ENCODE results near the gene XPO4.
"Not testable (repeated sequence)": the region's sequence is repeated elsewhere in the genome, so short reads cannot be mapped to it uniquely, and the experiment has no call there.

XPO4 gene

DNA sequence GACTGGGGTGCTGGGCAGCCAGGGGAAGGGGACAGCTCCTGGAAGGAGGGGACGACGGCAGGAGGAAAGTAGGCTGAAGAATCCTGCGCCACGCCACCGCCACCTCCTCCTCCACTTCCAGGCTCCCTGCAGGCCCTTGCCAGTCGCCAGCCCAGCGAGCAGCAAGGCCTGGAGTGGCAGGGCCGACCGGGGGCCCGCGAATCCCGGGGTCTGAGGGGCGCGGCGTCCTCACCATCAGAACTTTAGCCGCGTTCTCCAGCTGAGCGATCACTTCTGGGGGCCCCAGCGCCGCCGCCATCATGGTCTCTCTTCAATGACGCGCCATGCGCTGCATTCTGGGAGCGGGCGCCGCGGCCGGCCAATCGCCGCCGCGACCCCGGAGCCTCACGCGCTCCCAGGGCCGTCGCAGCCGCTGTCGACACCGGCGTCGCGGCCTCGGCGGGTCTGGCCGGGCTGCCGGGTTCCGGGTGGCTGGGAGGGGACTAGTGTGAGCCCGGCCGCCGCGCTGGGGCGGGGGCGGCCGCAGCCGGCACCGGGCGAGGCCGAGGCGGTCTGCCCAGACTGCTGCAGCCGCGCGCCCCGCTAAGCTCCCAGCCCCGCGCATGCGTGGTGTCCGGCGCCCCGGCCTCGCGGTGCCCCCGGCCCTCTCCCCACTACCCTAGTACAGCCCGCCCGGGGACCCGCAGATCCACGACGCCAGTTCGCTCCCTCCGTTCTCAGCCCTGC, at the start of gene XPO4:
XPO4 (minus strand) TSS at position 309 of the 726 bp plus-strand sequence; CDS start at position 301, 8 bp downstream.
- DNase-seq (ENCODE audit: low spot score): peak; percentile 51

DNA sequence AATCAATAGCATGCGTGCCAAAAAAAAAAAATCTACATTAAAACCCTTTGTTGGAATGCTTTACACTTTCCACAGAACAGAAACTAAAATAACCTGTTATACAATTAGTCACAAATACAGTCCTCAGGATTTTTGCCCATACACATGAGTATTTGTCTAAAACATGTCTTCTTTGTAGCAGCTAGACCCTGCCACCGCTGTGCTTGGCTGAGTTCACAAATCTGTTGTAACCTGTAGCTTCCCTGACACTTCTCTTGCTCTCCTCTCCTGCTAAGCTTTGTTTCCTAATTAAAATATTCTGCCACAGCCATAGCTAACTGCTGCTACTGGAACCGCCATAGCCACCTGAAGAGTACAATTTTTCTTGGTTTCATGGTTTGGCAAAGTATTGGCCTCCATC, 45.5 kb upstream of the XPO4 start:
- DNase-seq (ENCODE audit: low spot score): not testable (repeated sequence)

DNA sequence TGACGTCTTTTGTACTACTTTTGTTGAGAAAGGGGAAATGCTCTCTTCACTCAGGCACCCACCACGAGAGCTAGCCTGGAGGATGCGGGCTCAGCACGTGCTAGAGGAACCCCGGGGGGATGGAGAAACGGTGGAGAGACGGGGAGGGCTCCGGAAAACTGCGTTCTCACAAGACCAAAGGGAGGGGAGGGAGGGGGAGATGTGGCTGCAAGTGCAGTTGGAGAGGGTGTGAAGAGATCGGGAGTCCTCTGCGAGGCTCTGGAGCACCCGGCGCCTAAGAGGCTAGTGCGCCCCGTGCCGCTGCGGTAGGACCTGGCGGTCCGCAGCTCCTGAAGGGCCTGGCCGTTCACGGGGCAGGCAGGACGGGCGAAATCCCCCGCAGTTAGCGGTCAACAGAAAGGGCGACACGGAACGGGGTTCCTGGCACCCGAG, 43.4 kb upstream of the XPO4 start:
- DNase-seq (ENCODE audit: low spot score): no peak

DNA sequence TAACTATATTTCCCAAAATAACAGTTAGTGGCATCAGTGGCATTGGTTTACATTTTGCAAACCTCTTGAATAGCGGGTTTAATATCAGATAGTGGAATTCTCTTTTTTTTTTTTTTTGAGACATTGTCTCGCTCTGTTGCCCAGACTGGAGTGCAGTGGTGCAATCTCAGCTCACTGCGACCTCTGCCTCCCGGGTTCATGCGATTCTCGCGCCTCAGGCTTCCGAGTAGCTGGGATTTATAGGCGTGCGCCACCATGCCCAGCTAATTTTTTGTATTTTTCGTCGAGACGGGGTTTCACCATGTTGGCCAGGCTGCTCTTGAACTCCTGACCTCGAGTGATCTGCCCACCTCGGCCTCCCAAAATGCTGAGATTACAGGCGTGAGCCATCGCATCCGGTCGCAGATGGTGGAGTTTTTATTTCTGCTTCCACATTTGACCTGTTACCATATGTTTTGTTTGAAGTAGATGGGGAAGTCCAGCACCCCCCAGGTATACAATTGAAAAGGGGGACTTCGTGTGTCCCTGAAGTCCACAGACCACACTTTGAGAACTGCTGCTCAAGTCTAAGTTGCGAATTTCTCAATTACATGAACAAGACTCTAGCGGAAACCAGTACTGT, 40.5 kb upstream of the XPO4 start:
- no peak for DNase-seq (ENCODE audit: low spot score)

DNA sequence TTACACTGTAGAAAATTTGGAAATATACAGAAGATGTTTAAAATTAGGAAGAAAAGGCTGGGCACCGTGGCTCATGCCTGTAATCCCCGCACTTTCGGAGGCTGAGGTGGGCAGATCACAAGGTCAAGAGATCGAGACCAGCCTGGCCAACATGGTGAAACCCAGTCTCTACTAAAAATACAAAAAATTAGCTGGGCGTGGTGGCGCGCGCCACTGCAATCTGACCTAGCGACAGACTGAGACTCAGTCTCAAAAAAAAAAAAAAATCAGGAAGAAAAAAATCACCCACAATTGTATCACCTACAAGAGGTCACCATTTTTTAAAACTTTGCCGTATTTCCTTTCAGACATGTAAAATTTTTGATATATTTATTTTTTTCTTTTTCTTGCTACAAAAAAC, 38.0 kb upstream of the XPO4 start:
- DNase-seq (ENCODE audit: low spot score): not testable (repeated sequence)

DNA sequence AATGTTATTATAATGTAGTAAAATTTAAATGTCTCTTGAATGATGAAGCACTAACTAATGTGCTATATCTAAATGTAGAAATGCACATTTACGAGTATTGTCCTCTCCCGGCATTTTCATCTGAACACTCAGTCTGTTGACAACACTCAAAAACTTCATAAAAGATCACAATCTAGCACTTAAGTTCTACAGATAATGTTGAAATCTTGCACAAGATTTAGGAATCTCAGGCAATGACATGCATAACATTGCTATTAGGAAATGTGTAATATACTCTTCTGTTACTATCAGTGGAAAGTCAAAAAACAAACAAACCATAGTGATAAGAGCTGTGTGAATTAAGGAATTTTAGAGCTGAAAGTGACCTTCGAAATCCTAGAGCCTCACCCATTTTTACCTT, 37.5 kb upstream of the XPO4 start:
- no peak for DNase-seq (ENCODE audit: low spot score)

DNA sequence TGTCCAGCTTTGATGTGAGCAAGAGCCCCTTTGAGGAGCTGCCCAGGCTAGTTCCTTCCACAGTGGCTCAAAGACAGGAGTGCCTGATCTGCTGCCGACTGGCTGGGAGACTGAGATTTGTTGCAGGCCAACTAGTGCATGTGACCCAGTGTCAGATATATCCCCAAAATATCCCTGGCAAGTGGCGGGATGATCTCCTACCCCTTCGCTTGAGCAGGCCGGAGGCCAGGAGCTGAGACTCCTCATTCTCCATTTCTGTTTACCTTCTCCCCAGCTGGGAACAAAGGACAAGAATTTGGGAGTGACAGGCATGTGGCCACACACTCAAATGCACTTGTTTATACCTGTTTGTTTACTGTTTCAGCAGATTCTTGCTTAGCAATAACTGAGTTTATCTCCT, 37.1 kb upstream of the XPO4 start:
- no peak for DNase-seq (ENCODE audit: low spot score)

DNA sequence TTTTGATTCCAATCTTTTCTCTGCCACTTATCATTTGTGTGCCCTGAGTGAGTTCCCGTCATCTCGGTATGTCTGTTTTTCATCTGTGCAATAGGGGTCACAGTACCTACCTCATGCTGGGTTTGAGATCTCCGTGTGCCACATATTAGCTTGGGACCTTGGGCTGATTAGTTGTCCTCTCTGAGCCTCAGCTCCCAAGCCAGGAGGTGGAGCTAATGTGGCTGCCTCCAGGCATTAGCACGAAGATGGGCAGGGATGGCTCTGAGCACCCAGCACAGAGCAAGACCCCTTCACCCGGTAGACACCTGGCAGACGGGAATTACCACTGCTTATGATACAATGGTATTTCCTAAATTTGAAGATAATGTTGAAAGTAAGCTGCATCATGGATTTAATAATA, 35.8 kb upstream of the XPO4 start:
- no peak for DNase-seq (ENCODE audit: low spot score)

DNA sequence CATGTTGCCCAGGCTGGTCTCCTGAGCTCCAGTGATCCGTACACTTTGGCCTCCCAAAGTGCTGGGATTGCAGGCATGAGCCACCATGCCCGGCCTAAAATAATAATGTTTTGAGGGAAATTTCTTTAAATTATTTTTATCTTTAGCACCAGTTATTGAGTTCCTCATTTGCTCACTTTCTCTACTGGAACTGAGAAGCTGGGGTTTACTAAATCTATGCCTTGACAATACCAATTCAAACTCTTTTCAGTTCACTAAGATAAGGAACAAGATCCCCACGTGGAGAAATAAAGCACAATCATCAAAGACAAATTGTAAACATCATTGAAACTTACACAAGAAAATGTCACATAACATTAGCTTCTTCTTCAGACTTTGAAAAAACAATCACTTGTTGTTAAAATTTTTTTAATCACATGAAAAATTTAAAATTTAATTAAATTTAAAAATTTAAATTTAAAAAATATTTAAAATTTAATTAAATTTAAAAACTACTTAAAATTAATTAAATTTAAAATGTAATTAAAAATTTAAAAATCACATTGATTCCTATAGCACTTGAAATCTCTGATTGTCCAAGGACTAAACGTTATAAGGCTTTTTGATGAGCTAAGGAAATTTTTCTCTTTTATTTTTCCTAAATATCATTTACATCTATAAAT, 25.2 kb upstream of the XPO4 start:
- no peak for DNase-seq (ENCODE audit: low spot score)

DNA sequence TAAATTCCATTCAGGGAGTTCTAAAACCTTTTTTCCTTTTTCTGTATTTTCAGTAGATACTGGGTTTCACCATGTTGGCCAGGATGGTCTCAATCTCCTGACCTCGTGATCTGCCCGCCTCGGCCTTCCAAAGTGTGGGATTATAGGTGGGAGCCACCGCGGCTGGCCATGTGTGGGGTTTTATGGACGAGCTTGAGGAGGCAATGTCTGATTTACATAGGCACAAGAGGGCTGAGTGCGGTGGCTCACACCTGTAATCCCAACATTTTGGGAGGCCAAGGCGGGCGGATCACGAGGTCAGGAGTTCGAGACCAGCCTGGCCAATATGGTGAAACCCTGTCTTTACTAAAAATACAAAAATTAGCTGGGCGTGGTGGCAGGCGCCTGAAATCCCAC, 22.8 kb upstream of the XPO4 start:
- DNase-seq (ENCODE audit: low spot score): not testable (repeated sequence)

DNA sequence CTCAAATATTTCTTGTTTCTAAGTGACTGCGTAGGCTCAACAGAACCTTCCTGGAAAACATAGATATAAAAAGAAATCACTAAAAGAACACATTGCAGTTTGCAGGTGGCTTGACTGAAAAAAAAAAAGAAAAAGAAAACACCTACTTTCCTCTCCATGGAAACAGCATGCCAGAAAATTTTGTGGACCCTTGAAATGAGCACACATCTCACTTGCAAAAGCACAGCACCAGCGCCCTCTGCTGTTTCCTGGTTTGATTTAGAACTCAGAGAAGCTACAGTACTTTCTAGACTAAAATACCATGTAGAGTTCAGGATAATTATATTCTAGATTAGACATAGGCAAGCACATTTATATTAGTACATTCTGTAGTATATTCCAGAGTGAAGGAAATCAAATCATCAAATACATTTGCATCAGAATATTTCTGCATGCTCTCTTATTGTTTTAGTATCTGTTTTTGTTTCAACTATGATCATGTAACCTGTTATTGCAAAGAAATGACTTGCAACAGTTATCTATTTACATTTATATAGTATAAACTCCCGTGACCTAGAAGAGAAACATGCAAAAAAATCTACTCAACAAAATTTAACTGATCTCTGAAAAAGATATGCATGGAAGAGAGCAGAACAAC, 22.3 kb upstream of the XPO4 start:
- peak; percentile 70 for DNase-seq (ENCODE audit: low spot score)

DNA sequence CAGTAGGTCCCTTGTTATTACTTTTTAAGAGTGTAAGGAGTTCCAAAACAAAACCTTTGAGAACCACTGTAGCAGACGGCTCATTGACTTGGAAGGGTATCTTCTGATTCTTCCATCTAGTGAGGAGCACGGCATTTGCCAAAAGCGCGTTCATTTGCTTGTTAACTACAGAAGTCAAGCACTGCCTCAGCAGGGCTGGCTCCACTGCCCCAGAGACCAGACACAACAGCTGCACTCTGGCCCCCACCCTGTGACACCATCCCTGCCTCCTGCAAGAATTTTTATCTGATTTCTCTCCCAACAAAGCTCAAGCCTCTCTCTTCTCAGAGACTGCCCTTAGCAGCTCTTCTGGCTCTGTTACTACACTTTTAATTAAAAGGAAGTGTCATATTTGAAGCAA, 20.7 kb upstream of the XPO4 start:
- no peak for DNase-seq (ENCODE audit: low spot score)

DNA sequence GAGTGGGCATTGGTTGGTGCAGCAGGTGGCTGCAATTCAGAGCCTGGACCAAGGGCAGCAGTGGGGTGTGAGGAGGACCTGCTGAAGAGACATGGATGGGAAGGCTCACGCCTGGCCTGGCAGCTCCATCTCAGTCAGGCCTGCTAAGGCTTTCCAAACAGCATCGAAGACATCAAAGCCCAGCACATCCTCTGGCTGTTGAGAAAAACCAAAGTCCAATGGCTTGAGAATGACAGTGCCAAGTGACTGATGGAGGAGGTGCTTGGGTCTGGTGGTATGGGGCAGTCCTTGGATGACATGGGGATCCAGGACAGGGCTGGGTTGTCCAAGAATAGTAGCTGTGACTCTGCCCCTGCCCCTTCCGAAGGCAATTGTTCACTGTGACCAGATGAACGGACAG, 19.0 kb upstream of the XPO4 start:
- no peak for DNase-seq (ENCODE audit: low spot score)

DNA sequence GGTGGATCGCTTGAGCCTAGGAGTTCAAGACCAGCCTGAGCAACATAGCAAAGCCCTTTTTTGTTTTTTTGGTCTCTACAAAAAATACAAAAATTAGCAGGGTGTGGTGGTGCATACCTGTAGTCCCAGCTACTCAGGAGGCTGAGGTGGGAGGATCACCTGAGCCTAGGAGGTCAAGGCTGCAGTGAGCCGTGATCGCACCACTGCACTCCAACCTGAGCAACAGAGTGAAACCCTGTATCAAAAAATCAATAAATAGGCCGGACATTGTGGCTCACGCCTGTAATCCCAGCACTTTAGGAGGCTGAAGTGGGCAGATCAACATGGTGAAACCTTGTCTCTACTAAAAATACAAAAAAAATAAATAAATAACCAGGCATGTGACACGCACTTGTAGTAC, 13.1 kb upstream of the XPO4 start:
- not testable (repeated sequence) for DNase-seq (ENCODE audit: low spot score)

DNA sequence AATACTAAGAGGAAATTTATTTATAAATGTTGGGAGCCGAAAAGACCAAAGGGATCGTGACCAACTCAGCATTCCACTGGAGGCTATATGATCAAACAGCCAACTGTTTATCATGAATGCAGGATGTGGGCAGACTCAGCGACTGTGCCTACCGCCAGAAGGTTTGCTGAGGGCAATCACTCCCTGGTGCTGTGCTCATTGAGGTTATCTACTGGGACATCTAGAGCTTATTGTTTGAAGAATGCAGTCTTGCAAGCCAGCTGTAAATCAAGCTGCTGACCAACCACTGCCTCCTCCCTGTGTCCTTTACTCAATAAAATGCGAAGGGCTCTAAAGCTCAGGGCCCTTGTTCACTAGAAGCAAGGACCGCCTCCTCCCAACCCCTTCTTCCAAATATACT, 8.5 kb upstream of the XPO4 start:
- DNase-seq (ENCODE audit: low spot score): no peak

DNA sequence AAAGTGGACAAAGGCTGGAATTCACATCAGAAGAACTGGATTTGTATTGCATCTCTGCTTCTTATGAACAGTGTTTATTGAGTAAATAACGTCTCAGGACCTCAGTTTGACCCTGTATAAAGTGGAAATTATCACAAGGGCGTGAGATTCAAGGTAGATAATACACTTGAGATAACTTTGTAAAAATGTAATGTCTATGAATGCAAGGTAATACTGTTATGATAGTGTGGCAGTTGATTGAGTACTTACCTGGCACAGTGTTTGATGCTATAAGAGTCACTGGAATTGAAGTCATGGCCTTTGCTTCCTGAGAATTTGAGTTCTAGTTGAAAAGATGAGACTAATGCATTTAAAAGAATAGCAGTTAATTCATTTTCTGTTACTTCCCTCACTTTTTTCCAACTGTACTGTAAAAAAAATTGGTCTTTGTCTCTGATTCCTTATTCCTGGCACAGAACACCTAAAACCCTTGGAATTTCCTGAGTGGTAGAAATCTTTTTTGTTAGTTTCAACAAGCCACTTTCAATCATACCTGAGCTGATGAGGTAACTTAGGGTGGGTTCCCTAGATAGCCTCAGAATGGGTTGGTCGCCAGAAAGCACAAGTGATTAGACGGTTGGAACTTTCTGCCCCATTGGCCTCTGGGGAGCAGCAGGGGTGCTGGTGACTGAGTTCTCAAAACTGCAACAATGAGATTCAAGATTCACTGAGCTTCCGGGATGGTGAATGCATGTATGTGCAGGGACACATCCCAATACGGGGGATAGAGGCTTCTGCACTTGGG, 6.4 kb upstream of the XPO4 start:
- DNase-seq (ENCODE audit: low spot score): no peak

DNA sequence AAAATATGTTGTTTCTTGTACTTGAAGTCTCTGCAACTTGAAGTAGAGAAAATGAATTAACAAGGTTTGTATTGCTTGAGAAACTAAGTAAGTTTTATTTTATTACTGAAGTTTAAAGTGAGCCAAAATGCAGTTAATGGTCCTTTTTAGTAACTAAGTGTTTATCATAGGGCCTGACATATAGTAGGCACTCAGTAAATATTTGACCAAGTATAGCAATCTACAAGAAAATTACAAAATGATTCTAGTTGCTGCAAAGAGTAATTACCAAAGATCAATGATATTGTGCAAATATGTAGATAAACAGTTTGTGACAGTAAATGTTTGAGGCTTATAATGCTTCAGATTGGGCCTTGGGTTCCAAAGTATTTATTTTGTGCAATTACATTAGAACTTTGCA, 2.4 kb upstream of the XPO4 start:
- no peak for DNase-seq (ENCODE audit: low spot score)

DNA sequence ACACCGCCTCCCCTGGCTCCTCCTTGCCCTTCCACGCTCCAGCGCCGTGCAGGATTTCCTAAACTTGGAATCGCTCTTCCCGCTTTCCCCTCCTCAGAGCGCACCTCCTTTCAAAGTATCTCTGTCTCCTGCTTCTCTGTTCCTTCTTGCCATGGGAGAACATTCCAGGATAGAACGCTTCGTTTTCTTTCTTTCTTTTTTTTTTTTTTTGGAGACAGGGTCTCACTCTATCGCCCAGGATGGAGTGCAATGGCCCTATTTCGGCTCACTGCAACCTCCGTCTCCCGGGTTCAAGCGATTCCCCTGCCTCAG, 574 bp upstream of the XPO4 start:
- no peak for DNase-seq (ENCODE audit: low spot score)

DNA sequence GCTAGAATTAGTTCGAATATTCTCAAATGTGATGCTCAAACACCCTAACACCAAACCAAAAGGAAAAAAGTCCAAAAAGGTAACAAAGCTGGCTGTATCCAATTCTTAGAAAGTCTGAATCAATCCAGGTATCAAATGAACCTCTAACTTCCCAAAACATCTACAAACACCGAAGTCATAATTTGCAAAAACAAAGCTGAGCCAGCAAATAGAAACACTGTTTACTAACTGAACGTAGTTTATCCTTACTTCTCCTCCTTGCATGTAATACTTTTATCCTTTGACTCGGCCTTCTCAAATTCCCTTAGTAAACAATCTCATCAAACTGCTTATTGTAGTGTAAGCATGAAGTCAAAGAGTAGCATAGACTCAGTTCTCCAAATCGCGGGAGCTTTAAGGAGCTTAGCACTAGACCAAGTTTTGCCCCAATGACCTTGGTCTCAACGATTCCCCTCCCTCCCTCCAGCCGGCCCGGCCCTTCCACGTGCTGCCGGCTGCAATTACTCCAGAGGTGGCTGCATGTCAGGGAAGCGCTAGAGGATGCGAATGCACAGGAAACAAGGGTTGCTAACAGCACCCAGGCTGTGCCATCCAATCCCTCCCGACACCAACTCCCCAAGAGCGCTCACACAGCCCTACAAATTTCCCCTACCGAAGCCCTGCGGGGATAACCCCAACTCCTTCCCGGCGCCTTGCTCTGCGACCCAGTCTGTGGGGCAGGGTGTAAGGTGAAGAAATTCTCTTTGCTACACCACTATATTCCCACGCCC, 693 bp downstream of the XPO4 start:
- DNase-seq (ENCODE audit: low spot score): peak; percentile 21

DNA sequence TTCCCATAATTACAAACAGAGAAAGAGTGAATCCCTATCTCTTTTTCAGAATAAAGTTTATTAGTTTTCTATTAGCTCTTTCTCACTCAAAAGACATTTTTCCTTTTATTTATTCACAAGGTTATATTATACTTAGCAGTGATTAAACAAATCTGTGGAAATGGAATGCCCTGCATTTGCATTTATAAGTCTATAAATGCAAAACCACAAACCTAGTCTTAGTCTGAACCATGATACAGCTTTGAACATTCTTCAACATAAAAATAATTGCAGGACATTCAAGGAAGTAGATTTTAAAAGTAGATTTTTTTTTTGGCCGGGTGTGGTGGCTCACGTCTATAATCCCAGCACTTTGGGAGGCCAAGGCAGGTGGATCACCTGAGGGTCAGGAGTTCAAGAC, 8.3 kb downstream of the XPO4 start:
- no peak for DNase-seq (ENCODE audit: low spot score)

DNA sequence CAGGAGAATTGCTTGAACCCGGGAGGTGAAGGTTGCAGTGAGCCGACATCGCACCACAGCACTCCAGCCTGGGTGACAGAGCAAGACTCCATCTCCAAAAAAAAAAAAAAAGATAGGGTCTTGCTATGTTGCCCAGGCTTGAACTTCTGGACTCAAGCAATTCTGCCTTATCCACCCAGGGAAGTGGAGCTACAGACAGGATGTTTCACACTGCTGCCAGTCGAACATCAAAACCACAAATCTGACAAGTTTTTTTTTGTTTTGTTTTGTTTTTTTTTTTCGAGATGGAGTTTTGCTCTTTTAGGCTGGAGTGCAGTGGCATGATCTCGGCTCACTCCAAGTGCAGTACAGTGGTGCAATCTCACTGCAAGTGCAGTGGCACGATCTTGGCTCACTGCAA, 10.8 kb downstream of the XPO4 start:
- no peak for DNase-seq (ENCODE audit: low spot score)

DNA sequence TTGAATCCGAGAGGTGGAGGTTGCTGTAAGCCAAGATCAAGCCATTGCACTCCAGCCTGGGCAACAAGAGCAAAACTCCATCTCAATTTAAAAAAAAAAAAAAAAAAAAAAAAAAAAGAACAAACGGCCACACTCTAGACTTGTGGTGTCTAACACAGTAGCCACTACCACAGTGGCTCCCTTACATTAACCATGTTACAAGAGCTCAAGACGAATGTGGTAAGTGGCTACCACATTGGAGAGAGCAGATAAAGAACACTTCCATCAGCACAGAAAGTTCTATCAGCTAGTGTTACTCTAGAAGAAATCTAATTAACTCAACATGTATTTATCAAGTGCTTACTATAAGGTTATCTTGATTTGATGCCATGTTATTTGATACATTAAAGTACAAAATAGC, 11.5 kb downstream of the XPO4 start:
- DNase-seq (ENCODE audit: low spot score): no peak

All from hematopoietic multipotent progenitor cell treated with erythropoietin and hydrocortisone succinate and interleukin-3 and kit ligand, for 17 days (in vitro differentiated cells).